Gastroesophageal sphincter (tissue), 3 donors: ENCODE data around the gene RGS5.

Experiments used
- POLR2AphosphoS5 ChIP-seq: sonication (generic); formaldehyde crosslinking; IDR thresholded peaks from one replicate; pipeline ENCODE4 v1.6.1; 2017; ENCODE audit warnings: antibody characterized with exemption
- TF ChIP-seq, protein P1 (sequence below), 4 experiments: fragments of 200-600 bp in 2 of 4; fragments of 450-650 bp in 2 of 4; sonication (generic) in 1 of 4; IDR thresholded peaks; one replicate each; pipeline ENCODE4 v1.5.1; 2017 to 2019; ENCODE audit warnings: antibody characterized with exemption in 4 of 4, mild to moderate bottlenecking in 2 of 4, moderate library complexity in 2 of 4

GRCh38 chr1:163173121-163173520 is 29.6 kb downstream of the RGS5 start:
- TF ChIP-seq, protein P1, sequence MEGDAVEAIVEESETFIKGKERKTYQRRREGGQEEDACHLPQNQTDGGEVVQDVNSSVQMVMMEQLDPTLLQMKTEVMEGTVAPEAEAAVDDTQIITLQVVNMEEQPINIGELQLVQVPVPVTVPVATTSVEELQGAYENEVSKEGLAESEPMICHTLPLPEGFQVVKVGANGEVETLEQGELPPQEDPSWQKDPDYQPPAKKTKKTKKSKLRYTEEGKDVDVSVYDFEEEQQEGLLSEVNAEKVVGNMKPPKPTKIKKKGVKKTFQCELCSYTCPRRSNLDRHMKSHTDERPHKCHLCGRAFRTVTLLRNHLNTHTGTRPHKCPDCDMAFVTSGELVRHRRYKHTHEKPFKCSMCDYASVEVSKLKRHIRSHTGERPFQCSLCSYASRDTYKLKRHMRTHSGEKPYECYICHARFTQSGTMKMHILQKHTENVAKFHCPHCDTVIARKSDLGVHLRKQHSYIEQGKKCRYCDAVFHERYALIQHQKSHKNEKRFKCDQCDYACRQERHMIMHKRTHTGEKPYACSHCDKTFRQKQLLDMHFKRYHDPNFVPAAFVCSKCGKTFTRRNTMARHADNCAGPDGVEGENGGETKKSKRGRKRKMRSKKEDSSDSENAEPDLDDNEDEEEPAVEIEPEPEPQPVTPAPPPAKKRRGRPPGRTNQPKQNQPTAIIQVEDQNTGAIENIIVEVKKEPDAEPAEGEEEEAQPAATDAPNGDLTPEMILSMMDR (IDR thresholded peaks at IDR 0.05): no peak
- no peak for TF ChIP-seq POLR2AphosphoS5
